ENCODE data around the gene TBK1.

TBK1 gene

DNA sequence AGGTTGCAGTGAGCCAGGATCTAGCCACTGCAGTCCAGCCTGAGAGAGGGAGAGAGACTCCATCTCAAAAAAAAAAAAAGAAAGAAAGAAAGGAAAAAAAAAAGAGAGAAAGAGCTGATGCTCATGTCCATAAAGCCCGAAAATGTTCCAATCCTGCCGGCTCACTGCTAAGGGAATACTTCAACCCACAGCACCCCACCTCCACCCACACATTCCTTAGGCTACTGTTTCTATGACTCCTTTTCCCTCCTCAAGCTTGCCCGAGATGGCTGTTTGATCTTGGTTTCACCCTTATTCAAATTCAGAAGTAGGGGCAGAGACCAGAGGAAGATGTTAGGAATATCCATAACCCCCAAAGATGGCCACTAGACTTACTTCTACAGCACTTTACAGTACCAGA is 98.8 kb downstream of the TBK1 start:
- DNase-seq: no peak

DNA sequence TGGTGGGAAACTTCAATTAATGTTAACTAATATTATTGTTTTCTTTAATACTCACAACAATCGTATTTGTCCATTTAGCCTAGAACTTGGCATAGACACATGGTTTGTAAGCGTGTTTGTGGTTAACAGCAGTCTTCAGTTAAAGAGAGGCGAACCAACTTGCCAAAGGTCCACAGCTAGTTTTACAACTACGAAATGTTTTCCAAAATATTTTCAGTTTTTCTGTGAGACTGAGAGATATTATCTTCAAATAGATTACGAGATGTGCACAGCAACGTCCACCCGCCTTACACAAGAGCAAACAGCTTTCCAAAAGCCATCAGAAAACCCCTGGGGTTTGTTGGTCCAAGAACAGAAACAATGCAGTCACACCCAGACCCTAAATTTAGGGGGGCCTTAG is 99.8 kb downstream of the TBK1 start:
- DNase-seq: no peak

All from cortex of kidney (tissue), 1 donor.